NCI-H774 (cell line): ENCODE data around the gene TSPAN33.
"Not testable (repeated sequence)": the region's sequence is repeated elsewhere in the genome, so short reads cannot be mapped to it uniquely, and the experiment has no call there.

Experiments used
- DNase-seq: peaks from one replicate; lab custom pipeline; 2025; lab: John Stamatoyannopoulos, UW

TSPAN33 gene

DNA sequence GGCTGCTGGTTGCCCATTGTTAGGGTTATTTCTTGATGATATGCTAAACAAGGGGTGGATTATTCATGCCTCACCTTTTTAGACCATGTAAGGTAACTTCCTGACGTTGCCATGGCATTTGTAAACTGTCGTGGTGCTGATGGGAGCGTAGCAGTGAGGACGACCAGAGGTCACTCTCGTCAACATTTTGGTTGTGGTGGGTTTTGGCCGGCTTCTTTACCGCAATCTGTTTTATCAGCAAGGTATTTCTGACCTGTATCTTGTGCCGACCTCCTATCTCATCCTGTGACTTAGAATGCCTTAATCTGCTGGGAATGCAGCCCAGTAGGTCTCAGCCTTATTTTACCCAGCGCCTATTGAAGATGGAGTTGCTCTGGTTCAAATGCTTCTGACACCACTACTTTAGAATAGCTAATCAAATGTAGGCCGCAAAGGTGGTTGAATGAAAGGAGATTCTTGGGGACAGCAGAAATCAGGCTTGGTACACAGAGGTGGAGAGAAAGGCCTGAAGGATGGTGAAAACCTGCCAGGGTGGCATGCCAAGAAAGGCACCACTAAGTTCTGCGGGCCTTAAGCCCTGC is 26.0 kb downstream of the TSPAN33 start:
- no peak for DNase-seq

DNA sequence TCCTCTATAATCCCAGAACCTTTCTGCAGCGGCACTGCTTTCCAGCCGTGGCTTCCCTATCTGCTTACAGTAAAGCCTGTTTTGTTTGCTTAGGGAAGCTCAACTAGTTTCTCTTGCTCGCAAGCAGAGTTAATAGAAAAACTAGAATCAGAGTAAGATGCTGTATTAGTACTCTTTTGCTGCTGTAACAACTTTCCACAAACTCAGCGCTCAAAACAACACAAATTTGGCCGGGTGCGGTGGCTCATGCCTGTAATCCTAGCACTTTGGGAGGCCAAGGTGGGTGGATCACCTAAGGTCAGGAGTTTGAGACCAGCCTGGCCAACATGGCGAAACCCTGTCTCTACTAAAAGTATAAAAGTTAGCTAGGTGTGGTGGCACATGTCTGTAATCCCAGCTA is 29.4 kb downstream of the TSPAN33 start:
- not testable (repeated sequence) for DNase-seq

DNA sequence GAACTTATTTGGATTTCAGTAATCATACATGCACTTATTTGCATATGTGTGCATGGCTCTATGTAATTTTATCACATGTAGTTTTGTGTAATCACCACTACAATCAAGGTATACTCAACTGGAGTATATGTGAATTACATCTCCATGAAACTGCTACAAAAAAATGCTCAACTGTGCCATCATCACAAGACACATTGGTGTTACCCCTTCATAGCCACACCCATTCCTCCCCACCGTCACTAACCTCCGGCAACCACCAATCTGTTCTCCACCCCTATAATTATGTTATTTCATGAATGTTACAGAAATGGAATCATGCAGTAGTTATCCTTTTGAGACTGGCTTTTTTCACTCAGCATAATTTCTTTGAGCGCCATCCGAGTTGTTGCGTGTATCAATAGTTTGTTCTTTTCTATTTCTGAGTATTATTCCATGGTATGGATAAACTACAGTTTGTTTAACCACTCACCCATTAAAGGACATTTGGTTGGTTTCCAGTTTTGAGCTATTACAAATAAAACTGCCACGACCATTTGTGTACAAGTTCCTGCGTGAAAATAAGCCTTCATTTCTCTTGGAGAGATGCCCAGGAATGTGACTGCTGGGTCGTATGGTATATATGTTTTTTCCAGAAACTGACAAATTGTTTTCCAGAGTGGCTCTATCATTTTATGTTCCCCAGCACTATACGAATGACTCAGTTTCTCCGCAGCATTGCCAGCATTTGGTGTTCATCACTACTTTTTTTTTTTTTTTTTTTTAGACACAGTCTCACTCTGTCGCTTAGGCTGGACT is 32.6 kb downstream of the TSPAN33 start:
- no peak for DNase-seq

DNA sequence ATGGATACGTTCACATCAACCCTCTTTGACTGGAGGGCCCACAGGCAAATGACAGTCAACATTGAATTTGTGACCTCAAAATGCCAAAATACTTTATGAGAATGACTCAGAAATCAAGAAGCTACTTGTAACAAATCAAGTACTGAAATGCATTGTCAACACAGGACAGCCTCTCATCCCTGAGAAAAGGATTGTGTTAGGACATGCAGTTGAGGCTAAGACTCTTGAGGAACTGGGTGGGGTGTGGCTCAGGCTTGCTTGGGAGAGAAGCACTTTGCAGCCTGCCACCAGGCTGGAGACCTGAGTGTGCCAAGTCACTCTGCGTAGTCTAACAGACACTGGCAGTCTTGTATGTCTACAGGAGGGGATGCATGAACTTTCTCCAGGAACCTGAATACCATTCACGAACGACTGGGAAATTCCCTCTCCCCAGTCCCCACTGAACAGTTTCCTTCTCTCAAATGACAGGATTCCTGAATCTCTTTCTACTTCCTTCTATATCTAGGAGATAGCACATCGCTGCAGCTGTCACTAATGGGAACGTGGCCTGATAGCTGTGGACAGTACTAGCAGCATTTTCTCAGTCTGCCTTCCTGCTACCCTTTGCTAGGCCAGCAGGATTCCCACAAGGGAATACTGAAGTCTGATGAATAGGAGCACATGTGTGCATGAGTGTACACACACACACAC is 40.6 kb downstream of the TSPAN33 start:
- DNase-seq = no peak

DNA sequence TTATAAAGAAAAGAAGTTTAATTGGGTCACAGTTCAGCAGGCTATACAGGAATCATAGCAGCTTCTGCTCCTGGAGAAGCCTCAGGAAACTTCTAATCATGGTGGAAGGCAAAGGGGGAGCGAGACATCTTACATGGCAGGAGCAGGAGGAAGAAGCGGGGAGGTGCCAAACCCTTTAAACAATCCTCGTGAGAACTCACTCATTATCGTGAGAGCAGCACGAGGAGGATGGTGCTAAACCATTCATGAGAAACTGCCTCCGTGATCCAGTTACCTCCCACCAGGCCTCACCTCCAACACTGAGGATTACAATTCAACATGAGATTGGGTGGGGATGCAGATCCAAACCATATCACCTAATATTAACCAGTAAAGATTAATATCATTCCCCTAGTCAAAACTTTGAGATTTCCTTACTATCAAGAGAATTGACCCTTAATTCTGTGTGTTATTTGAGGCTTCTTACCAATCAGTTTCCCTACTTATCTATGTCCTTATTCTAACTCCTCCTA is 42.3 kb downstream of the TSPAN33 start:
- DNase-seq = no peak

DNA sequence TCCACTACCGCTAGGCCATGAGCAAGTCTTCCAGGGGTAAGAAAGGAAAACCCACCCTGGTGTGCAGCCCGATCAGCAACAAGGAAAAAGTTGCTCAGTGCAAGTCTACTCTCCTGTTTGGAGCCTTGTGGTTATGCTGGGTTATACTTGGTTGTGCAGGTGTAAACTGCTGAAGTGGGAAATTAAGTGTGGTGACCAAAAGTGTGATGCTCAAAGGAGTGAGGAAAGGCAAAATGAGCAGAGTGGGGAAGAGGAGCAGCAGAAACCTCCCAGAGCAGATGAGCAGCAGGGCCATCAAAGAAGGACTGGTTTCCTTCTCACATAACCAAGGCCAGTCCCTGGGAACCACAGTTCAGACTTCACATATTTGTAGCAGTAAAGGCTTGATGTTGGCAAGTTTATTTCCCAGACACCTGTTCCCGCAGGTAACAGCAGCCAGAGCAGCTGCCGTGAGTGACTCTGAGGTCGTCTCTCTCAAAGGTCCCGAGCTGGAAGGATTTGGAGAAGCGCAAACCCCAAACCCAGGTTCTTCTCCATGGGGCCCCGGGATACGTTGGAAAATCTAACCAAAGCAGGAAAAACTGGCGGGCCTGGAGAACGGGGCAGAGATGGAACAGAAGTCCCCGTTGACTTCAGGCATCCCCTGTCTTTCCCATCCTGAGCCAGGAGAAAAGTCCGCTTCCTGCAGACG is 43.3 kb downstream of the TSPAN33 start:
- no peak for DNase-seq

DNA sequence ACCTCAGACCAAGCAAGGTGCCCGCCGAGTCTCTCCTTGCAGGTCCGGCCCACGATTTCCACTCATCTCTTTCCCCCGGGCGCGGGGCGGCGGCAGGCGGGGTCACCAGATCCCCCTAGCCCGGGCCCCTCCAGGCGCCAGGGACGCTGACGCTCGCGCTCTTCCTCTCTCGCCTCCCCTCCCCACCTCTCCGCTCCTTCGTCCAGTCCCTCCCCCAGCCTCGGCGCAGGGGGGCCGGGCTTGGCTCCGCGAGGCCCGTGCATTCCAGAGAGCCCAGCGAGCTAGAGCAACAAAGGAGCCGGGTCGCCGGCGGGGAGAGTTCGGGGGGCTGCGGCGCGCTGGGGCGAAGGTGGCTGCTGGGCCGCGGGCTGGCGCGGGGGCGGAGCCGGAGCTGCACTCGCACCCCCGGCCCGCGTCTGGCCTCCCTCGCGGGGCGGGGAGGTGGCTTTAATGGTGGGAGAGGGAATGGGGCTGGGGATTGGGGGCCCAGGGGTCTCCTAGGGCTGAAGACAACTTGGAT is 43.9 kb downstream of the TSPAN33 start, which contains the start of gene SMO:
Gene SMO (plus strand): TSS at position 262 of the 520 bp plus-strand sequence. CDS start 519 bp downstream, outside the sequence.
- DNase-seq = no peak

DNA sequence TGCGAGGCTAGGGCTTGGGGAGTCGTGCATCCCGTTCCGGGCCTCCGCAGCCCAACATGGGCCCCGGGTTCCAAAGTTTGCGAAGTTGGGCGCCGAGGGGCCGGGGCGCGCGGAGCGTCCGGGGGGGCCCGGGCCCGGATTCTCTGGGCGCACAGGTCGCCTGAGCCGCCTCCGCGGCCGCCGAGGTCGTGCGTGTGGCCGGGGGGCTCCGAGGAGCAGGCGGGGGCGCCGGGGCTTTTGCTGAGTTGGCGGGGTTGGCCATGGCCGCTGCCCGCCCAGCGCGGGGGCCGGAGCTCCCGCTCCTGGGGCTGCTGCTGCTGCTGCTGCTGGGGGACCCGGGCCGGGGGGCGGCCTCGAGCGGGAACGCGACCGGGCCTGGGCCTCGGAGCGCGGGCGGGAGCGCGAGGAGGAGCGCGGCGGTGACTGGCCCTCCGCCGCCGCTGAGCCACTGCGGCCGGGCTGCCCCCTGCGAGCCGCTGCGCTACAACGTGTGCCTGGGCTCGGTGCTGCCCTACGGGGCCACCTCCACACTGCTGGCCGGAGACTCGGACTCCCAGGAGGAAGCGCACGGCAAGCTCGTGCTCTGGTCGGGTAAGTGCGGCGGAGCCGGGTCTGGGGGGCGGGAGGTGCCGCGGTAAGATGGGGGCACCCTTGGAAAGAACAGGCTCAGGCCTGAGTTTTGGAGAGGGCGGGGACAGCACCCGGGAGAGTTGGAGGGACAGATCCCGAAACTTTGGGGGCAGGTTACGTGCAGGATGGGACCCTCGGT is 44.6 kb downstream of the TSPAN33 start:
- DNase-seq = no peak

DNA sequence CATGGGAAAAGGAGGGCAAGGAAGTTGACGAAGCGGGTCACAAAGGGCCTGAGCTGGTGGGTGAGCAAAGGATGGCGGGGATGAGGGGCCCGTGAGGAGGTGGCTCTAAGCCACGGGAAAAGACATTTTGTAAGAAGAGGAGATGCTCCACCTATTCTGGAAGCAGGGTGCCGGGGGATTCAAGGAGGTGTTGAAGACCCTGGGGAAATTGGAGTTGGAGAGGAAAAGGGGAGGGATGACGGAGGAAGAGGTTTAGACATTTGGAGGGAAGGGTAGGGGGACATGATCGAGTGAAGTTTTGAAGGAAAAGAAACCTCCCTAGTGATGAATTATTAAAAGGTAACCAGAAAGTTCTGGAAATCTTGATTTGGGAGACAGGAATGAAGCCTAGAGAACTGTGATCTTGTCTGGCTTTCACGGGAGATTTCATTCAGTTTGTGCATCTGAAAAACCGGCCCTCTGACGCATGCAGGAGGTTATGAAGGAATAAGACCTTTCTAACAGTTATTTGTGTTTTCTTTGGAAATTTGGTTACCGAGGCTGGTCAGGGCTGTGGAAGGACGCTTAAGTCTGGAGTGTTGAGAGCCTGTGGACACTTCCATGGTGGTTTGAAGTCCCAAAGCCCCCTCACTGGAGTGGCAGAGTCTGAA is 45.3 kb downstream of the TSPAN33 start:
- DNase-seq = no peak

DNA sequence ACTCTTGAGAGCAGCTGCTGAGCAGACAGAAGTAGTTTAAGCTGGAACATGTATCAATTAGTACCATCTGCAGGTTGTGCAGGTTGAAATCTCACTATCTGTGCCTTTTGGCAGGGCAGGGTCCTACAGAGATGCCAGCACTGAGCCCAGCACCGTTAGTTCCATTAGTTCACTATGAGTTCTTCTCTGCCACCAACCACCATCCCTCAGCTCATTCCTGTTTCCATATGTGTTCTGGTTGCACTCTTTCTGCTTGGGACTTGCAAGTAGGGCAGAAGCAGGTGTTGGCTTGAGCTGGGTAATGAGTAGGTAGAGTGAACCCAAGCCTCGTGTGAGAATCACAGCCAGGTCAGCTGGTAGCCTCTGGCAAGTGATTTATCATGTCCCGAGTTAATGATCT is 46.8 kb downstream of the TSPAN33 start:
- no peak for DNase-seq

DNA sequence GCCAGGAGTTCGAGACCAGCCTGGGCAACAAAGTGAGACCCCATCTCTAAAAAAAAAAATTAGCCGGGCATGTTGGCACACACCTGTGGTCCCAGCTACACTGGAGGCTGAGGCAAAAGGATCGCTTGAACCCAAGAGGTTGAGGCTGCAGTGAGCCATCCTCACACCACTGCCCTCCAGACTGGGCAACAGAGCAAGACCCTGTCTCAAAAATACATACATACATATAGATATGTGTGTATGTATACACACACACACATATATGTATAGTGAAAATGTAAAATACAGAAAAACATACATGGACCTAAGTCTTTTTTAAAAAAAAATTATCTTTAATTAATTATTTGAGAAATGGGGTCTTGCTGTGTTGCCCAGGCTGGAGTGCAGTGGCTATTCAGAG is 49.4 kb downstream of the TSPAN33 start:
- DNase-seq = no peak

DNA sequence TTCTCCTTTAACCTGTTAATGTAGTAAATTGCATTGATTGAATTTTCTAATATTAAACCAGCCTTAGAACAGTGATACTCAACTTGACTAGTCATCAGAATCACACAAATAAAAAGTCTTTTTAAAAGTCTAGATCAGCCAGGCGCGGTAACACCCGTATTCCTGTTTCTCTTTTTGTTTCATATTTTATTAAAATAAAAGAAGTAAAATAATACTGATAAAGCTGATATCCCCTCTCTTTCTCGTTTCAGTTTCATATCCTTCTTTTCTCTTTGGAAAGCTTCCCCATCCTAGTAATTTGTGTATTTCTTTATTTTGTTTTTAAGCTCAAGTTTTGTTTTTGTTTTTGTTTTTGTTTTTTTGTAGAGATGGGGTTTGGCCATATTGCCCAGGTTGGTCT is 53.3 kb downstream of the TSPAN33 start:
- DNase-seq = no peak

DNA sequence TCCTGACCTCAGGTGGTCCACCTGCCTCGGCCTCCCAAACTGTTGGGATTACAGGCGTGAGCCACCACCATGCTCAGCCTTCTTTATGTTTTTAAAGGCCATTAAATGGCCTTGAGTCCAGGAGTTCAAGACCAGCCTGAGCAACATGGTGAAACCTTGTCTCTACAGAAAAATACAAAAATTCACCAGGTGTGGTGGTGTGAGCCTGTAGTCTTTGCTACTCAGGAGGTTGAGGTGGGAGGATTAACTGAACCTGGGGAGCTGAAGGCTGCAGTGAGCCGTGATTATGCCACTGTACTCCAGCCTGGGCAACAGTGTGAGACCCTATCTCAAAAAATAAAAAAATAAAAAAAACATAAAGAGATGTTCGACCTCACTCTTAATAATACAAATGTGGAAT is 54.9 kb downstream of the TSPAN33 start:
- DNase-seq = no peak

DNA sequence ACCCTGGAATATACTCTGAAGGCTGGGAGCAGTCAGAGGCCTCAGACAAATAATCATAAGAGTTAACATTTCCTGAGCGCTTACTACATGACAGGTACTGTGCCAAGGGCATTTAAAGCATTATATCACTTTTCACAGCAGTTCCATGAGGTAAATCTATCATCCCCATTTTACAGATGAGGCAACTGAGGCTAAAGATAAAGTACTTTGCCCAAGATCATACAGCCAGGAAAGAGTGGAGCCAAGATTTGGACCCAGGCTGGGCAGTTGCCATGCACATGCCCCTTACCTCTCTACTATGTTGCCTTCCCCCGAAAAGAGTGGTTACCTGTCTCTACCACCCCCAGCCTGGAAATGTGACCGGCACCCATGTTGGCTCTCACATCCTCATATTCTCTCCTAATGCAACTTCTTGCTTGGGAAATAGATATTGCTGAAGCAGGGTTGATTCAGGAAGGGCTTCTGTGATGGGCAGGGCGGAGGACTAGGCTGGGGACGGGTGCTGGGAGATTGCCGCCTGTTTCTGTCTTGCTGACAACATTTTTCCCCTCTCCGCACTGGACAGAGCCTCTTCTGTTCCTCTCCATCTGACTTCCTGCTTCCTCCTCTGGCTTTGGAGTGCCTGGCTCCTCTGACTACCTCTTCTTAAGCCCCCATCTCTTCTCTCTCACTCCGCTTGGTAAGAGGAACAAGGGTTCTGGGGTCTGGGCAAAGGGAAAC is 57.7 kb downstream of the TSPAN33 start:
- DNase-seq = no peak

DNA sequence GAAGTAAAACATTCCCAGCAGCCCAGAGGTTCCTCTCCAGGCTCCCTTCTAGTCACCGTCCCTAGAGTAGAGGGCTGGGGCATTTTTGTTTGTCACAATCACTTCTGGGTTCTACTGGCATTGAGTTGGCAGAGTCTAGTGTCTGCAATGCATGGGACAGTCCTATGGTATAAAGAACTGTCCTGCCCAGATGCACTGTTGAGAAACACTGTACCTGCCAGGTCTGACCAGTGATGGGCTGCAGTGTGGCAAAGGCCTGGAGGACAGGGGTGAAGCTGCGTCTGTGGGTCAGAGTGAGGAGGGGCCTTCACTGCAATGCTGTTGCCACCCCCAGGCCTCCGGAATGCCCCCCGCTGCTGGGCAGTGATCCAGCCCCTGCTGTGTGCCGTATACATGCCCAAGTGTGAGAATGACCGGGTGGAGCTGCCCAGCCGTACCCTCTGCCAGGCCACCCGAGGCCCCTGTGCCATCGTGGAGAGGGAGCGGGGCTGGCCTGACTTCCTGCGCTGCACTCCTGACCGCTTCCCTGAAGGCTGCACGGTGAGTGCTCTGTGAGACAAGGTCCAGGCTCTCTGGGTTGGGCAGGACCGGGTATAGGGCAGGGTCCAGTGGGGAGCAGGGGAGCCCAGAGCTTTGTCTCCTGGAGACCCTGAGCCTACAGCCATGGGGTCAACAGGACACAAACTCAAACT is 58.7 kb downstream of the TSPAN33 start:
- DNase-seq = no peak

DNA sequence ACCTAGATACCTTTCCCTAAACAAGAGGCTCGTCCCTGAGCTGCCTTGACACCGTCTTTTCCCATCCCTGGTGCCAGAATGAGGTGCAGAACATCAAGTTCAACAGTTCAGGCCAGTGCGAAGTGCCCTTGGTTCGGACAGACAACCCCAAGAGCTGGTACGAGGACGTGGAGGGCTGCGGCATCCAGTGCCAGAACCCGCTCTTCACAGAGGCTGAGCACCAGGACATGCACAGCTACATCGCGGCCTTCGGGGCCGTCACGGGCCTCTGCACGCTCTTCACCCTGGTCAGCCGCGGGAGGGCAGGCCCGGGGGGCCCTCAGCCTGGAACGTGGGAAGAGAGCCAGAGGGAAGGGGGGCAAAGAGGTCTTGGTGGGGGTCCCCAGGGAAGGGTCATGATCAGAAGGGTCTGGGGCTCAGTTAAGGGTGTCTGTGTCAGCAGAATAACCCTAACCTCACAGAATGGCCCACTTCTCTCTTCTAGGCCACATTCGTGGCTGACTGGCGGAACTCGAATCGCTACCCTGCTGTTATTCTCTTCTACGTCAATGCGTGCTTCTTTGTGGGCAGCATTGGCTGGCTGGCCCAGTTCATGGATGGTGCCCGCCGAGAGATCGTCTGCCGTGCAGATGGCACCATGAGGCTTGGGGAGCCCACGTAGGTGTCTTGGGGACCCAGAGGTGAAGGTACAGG is 60.8 kb downstream of the TSPAN33 start:
- no peak for DNase-seq

DNA sequence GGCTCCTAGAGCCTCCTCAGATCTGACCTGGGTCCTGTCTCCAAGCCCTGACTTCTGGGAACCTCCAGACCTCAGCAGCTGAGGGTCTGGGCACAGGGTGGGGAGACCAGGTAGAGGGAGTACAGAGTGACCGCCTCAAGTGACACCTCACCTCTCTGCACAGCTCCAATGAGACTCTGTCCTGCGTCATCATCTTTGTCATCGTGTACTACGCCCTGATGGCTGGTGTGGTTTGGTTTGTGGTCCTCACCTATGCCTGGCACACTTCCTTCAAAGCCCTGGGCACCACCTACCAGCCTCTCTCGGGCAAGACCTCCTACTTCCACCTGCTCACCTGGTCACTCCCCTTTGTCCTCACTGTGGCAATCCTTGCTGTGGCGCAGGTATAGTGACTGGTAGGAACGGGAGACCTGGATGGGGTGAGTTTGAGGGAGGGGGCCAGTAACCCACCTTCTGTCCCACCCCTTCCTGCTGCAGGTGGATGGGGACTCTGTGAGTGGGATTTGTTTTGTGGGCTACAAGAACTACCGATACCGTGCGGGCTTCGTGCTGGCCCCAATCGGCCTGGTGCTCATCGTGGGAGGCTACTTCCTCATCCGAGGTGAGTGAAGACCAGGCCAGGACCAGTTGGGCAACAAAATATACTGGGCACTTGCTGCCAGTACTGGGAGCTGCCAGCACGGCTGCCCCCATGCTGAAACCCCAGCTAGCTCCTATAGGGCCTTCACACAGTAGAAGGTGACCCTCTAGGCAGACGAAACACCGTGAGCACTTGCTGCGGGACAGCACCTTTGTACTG is 61.7 kb downstream of the TSPAN33 start:
- DNase-seq = no peak

DNA sequence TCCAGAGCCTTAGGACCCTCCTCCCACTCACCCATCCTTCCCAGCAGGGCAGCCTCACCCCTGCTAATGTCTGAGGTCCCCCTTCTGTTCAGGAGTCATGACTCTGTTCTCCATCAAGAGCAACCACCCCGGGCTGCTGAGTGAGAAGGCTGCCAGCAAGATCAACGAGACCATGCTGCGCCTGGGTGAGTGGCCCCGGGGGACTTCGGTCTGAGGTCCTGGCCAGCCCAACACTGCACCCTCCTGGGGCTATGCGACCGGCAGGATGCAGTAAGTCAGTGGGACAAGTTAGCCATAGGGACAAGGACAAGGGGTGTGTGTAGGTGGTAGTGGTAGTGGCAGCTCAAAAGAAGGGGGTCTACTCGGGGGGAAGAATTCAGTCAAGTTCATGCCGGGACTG is 64.2 kb downstream of the TSPAN33 start:
- no peak for DNase-seq
